DOHH2 (cell line): ENCODE data around the gene DTX4.

Source experiments
- CTCF ChIP-seq: fragments of 200-600 bp; sonication (generic); IDR thresholded peaks from one replicate; pipeline ENCODE4 v1.5.1; 2014; ENCODE audit warnings: antibody characterized with exemption, mild to moderate bottlenecking, low read depth, low read length; ENCODE audit not compliant: poor library complexity, severe bottlenecking
- EZH2phosphoT487 ChIP-seq: fragments of 200-600 bp; sonication (generic); IDR thresholded peaks from 2 replicates; pipeline ENCODE4 v1.6.1; 2017; ENCODE audit warnings: borderline replicate concordance, mild to moderate bottlenecking, antibody characterized with exemption, low read length, moderate library complexity, mixed read lengths

GRCh38 chr11:59254286-59254685 is 82.4 kb downstream of the DTX4 start:
- no peak for TF ChIP-seq CTCF
- no peak for TF ChIP-seq EZH2phosphoT487
